Mammary epithelial cell (primary cell): ENCODE measurements around the gene SCN1B.

ENCODE experiments used
- EZH2 ChIP-seq: IDR thresholded peaks from 2 replicates; pipeline ENCODE4 v1.6.1; 2012; ENCODE audit warnings: low read length, inconsistent platforms, borderline replicate concordance
- TF ChIP-seq, protein P1 (sequence below), 2 donors: IDR thresholded peaks in 1 of 2; conservative IDR thresholded peaks in 1 of 2; 2 replicates each; pipeline ENCODE4 v1.5.1; 2011 to 2012; ENCODE audit warnings: inconsistent platforms in 2 of 2, low read length in 2 of 2, mild to moderate bottlenecking in 2 of 2, control low read depth in 1 of 2, low read depth in 1 of 2; ENCODE audit not compliant: insufficient read depth in 1 of 2; ENCODE audit errors: extremely low read depth in 1 of 2

DNA sequence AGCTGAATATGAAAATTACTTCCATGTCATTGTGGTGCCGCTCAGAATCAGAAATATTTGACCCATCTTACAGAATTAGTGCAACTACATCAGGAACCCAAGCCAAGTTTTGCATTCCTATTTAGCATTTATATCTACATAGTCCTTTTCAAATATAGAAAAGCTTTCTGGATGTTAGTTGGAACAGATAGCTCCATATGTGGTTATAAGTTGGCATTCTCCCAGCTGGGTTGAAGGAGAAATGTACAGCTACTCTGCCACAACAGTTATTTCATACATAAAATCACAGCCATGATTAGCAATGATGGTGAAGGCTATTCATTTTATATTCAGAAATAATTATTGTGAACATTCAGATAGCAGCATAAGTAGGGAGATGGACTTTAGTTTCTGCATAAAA, 39.4 kb downstream of the SCN1B start:
- TF ChIP-seq, protein P1, sequence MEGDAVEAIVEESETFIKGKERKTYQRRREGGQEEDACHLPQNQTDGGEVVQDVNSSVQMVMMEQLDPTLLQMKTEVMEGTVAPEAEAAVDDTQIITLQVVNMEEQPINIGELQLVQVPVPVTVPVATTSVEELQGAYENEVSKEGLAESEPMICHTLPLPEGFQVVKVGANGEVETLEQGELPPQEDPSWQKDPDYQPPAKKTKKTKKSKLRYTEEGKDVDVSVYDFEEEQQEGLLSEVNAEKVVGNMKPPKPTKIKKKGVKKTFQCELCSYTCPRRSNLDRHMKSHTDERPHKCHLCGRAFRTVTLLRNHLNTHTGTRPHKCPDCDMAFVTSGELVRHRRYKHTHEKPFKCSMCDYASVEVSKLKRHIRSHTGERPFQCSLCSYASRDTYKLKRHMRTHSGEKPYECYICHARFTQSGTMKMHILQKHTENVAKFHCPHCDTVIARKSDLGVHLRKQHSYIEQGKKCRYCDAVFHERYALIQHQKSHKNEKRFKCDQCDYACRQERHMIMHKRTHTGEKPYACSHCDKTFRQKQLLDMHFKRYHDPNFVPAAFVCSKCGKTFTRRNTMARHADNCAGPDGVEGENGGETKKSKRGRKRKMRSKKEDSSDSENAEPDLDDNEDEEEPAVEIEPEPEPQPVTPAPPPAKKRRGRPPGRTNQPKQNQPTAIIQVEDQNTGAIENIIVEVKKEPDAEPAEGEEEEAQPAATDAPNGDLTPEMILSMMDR (conservative IDR thresholded peaks at IDR 0.05 in 1 of 2, IDR thresholded peaks at IDR 0.05 in 1 of 2; ENCODE audit: extremely low read depth in 1 of 2, insufficient read depth in 1 of 2, low read depth in 1 of 2, low read length in 2 of 2): no peak
- no peak for TF ChIP-seq EZH2
